Endodermal cell (in vitro differentiated cells): ENCODE measurements around the gene PACSIN1. TPM values are rescaled to one million over a fixed set of nuclear protein-coding genes. Genes with fewer than 3 reads are reported as not detected.

Source experiments
- DNase-seq: peaks from one replicate; pipeline ENCODE4 v3.0.0-alpha.2; 2017
- H3K27ac ChIP-seq: 2 replicates; pipeline ENCODE4 v1.5.1; 2013; ENCODE audit warnings: mild to moderate bottlenecking, low read depth, low read length, moderate library complexity
- H3K27me3 ChIP-seq: 2 replicates; pipeline ENCODE4 v1.6.1; 2013; ENCODE audit warnings: mild to moderate bottlenecking, low read length, moderate library complexity; ENCODE audit not compliant: insufficient read depth, control insufficient read depth, poor library complexity, severe bottlenecking
- H3K36me3 ChIP-seq: 2 replicates; pipeline ENCODE4 v1.7.0; 2013; ENCODE audit warnings: mild to moderate bottlenecking, low read length, moderate library complexity; ENCODE audit not compliant: control insufficient read depth, insufficient read depth
- H3K4me1 ChIP-seq: one replicate; pipeline ENCODE4 v1.7.0; 2013; ENCODE audit warnings: low read length; ENCODE audit not compliant: control insufficient read depth, insufficient read depth
- H3K4me3 ChIP-seq: 2 replicates; pipeline ENCODE4 v1.5.1; 2013; ENCODE audit warnings: mild to moderate bottlenecking, low read length, moderate library complexity
- H3K9ac ChIP-seq: 2 replicates; pipeline ENCODE4 v1.6.1; 2013; ENCODE audit warnings: mild to moderate bottlenecking, low read length, moderate library complexity; ENCODE audit not compliant: poor library complexity, severe bottlenecking; ENCODE audit errors: extremely low read depth
- H3K9me3 ChIP-seq: 2 replicates; pipeline ENCODE4 v1.6.1; 2013; ENCODE audit warnings: mild to moderate bottlenecking, low read length, moderate library complexity; ENCODE audit not compliant: control insufficient read depth
- H3K27ac Mint-ChIP-seq: 2 replicates; pipeline ENCODE4 v1.8.0; 2020; ENCODE audit warnings: mixed read lengths
- H3K27me3 Mint-ChIP-seq: 2 replicates; pipeline ENCODE4 v1.8.0; 2021; ENCODE audit warnings: mild to moderate bottlenecking, mixed read lengths; ENCODE audit not compliant: insufficient read depth
- H3K36me3 Mint-ChIP-seq: 2 replicates; pipeline ENCODE4 v1.8.0; 2020; ENCODE audit warnings: low read depth, mixed read lengths
- H3K4me1 Mint-ChIP-seq: 2 replicates; pipeline ENCODE4 v1.8.0; 2020; ENCODE audit warnings: mixed read lengths
- H3K4me3 Mint-ChIP-seq: 2 replicates; pipeline ENCODE4 v1.8.0; 2020; ENCODE audit warnings: mild to moderate bottlenecking, moderate library complexity, mixed read lengths
- H3K9me3 Mint-ChIP-seq: 2 replicates; pipeline ENCODE4 v1.8.0; 2020; ENCODE audit warnings: mild to moderate bottlenecking, mixed read lengths
- WGBS, 2 experiments: methylation state at CpG; one replicate each; pipeline versions ENCODE4 v1.1.5 to v1.1.7; 2013; ENCODE audit warnings: missing lambda C conversion rate in 2 of 2, mixed read lengths in 1 of 2; ENCODE audit not compliant: insufficient coverage in 1 of 2, insufficient read length in 1 of 2; 5-methylcytosine and 5-hydroxymethylcytosine counted together
- total RNA-seq, 2 donors: library from RNA; stranded (reverse); fragmentation: NEBNext Ultra II Directional in 1 of 2; extraction: Animal tissue kit (Norgen Biotek cat#: 25700) in 1 of 2; gene quantifications; 2 replicates in 1 of 2; 3 replicates in 1 of 2; pipeline ENCODE4 v1.2.1, GENCODE V29; 2021
- TF ChIP-seq, protein P1 (sequence below): fragments of 200-600 bp; sonication (generic); conservative IDR thresholded peaks from 2 replicates; pipeline ENCODE4 v1.5.0; 2021; ENCODE audit warnings: antibody characterized with exemption, mild to moderate bottlenecking

PACSIN1 gene
- total RNA-seq, 2 donors from 2014 or later = 7.2 to 7.3 TPM

GRCh38 chr6:34468378-34468892, 2.6 kb downstream of the PACSIN1 start:
- H3K4me3 Mint-ChIP-seq = no peak overlapping the region
- peaks cover 5% of the 10 kb centered on the region for H3K9me3 Mint-ChIP-seq
- H3K4me1 Mint-ChIP-seq = peaks cover 6% of the 10 kb centered on the region
- H3K27me3 ChIP-seq = peaks cover 6% of the 10 kb centered on the region
- H3K9me3 ChIP-seq = no peaks in the 10 kb centered on the region
- no peaks in the 10 kb centered on the region for H3K36me3 Mint-ChIP-seq
- no peak overlapping the region for H3K27ac Mint-ChIP-seq
- TF ChIP-seq, protein P1, sequence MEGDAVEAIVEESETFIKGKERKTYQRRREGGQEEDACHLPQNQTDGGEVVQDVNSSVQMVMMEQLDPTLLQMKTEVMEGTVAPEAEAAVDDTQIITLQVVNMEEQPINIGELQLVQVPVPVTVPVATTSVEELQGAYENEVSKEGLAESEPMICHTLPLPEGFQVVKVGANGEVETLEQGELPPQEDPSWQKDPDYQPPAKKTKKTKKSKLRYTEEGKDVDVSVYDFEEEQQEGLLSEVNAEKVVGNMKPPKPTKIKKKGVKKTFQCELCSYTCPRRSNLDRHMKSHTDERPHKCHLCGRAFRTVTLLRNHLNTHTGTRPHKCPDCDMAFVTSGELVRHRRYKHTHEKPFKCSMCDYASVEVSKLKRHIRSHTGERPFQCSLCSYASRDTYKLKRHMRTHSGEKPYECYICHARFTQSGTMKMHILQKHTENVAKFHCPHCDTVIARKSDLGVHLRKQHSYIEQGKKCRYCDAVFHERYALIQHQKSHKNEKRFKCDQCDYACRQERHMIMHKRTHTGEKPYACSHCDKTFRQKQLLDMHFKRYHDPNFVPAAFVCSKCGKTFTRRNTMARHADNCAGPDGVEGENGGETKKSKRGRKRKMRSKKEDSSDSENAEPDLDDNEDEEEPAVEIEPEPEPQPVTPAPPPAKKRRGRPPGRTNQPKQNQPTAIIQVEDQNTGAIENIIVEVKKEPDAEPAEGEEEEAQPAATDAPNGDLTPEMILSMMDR = no peak
- WGBS, 2 experiments = 82 to 89% methylated on average over 2 to 4 of the region's 4 CpGs
- no peak overlapping the region for H3K27ac ChIP-seq
- H3K9ac ChIP-seq = no peak overlapping the region
- no peaks in the 10 kb centered on the region for H3K36me3 ChIP-seq
- H3K4me3 ChIP-seq = no peak overlapping the region
- H3K27me3 Mint-ChIP-seq = peaks cover 10% of the 10 kb centered on the region
- DNase-seq = no peak
- peaks cover 4% of the 10 kb centered on the region for H3K4me1 ChIP-seq

- H3K9me3 ChIP-seq = peaks cover 8% of the 10 kb centered on the region
- no peak for DNase-seq
- Mint-ChIP-seq H3K36me3 (no peaks in the 10 kb centered on the region), H3K27me3 (peaks cover 8% of the 10 kb centered on the region), H3K9me3 (peaks cover 11% of the 10 kb centered on the region), H3K27ac (no peak overlapping the region), H3K4me3 (no peak overlapping the region), H3K4me1 (peaks cover 3% of the 10 kb centered on the region)
- TF ChIP-seq, protein P1 = no peak
- no peak overlapping the region for H3K9ac ChIP-seq
- H3K27ac ChIP-seq = no peak overlapping the region
- H3K4me3 ChIP-seq = no peak overlapping the region
- H3K4me1 ChIP-seq = peaks cover 4% of the 10 kb centered on the region
- 87 to 92% methylated on average over 2 to 3 of the region's 3 CpGs for WGBS, 2 experiments
- H3K36me3 ChIP-seq = no peaks in the 10 kb centered on the region
- peaks cover 6% of the 10 kb centered on the region for H3K27me3 ChIP-seq
These were observed 3.6 kb downstream of the PACSIN1 start for GRCh38 chr6:34469499-34469898.

DNA sequence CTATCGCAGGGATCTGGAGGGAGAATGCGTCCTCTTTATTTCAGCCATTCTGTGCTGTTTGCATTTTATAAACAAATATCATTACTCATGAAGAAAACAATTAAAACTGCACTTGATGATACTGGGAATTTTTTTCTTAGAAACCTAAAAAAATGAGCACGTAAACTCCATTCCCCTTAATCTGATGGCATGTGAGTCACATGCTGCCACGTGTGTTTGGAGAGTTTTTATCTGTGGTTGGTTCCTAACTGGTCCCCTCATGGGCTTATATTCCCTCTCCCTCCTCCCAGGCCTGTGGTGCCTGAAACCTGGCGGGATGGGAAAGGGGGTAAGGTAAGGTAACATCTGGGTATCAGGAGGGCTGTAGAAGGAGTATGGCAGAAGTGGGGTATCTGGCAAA, 6.5 kb downstream of the PACSIN1 start:
- no peaks in the 10 kb centered on the region for H3K4me1 ChIP-seq
- H3K4me3 ChIP-seq = no peak overlapping the region
- H3K27me3 Mint-ChIP-seq = no peaks in the 10 kb centered on the region
- no peak overlapping the region for H3K27ac ChIP-seq
- no peaks in the 10 kb centered on the region for H3K27me3 ChIP-seq
- H3K4me1 Mint-ChIP-seq = no peaks in the 10 kb centered on the region
- no peaks in the 10 kb centered on the region for H3K36me3 ChIP-seq
- 92 to 100% methylated on average over 1 to 5 of the region's 5 CpGs for WGBS, 2 experiments
- TF ChIP-seq, protein P1 = no peak
- no peak for DNase-seq
- H3K9ac ChIP-seq = no peak overlapping the region
- H3K9me3 Mint-ChIP-seq = peaks cover 15% of the 10 kb centered on the region
- H3K9me3 ChIP-seq = peaks cover 14% of the 10 kb centered on the region
- no peak overlapping the region for H3K27ac Mint-ChIP-seq
- peaks cover 2% of the 10 kb centered on the region for H3K36me3 Mint-ChIP-seq
- H3K4me3 Mint-ChIP-seq = no peak overlapping the region
